CD14-positive monocyte (primary cell): ENCODE measurements around the gene SPAG16. TPM values are rescaled to one million over a fixed set of nuclear protein-coding genes. Genes with fewer than 3 reads are reported as not detected.

ENCODE experiments used
- DNase-seq, 3 donors: peaks; one replicate each; pipeline ENCODE4 v3.0.0-alpha.2; 2011 to 2022
- H2AFZ ChIP-seq: 2 replicates; pipeline ENCODE4 v1.6.0; 2012; ENCODE audit warnings: mild to moderate bottlenecking, low read depth, low read length, inconsistent platforms; ENCODE audit not compliant: insufficient read depth, poor library complexity, severe bottlenecking
- H3K27ac ChIP-seq, 2 donors: 1 replicate in 1 of 2; 2 replicates in 1 of 2; pipeline ENCODE4 v1.5.1; 2012 to 2013; ENCODE audit warnings: low read length in 2 of 2, control low read depth in 1 of 2, inconsistent platforms in 1 of 2, low read depth in 1 of 2, mild to moderate bottlenecking in 1 of 2
- H3K27me3 ChIP-seq, 2 donors: one replicate each; pipeline versions ENCODE4 v1.6.0 to v1.6.1; 2011 to 2013; ENCODE audit warnings: low read length in 2 of 2; ENCODE audit not compliant: control insufficient read depth in 2 of 2, insufficient read depth in 2 of 2
- H3K36me3 ChIP-seq, 2 donors: replicated peaks in 1 of 2; 1 replicate in 1 of 2; 2 replicates in 1 of 2; pipeline versions ENCODE4 v1.5.1 to v1.6.1; 2012 to 2013; ENCODE audit warnings: low read length in 2 of 2, control low read depth in 1 of 2, inconsistent platforms in 1 of 2, mild to moderate bottlenecking in 1 of 2; ENCODE audit not compliant: insufficient read depth in 2 of 2, control insufficient read depth in 1 of 2
- H3K4me1 ChIP-seq, 2 donors: 1 replicate in 1 of 2; 2 replicates in 1 of 2; pipeline versions ENCODE4 v1.5.1 to v1.6.1; 2012 to 2013; ENCODE audit warnings: low read length in 2 of 2, control low read depth in 1 of 2, inconsistent platforms in 1 of 2, mild to moderate bottlenecking in 1 of 2, moderate library complexity in 1 of 2; ENCODE audit not compliant: insufficient read depth in 2 of 2, control insufficient read depth in 1 of 2
- H3K4me2 ChIP-seq: replicated peaks from 2 replicates; pipeline ENCODE3; 2012; ENCODE audit warnings: low read length, moderate library complexity, mild to moderate bottlenecking; ENCODE audit not compliant: poor library complexity, severe bottlenecking; ENCODE audit errors: extremely low read depth
- H3K4me3 ChIP-seq, 3 experiments: fragments of 200-600 bp in 1 of 3; sonication (generic) in 1 of 3; replicated peaks in 1 of 3; 1 replicate in 2 of 3; 2 replicates in 1 of 3; pipeline ENCODE4 v1.5.1; 2011 to 2013; ENCODE audit warnings: low read length in 3 of 3, mild to moderate bottlenecking in 3 of 3, control low read depth in 2 of 3, low read depth in 2 of 3, inconsistent platforms in 1 of 3, moderate library complexity in 1 of 3
- H3K79me2 ChIP-seq: 2 replicates; pipeline ENCODE4 v1.6.0; 2012; ENCODE audit warnings: mild to moderate bottlenecking, control low read depth, inconsistent platforms, low read length, moderate library complexity; ENCODE audit not compliant: insufficient read depth
- H3K9ac ChIP-seq: 2 replicates; pipeline ENCODE4 v1.6.0; 2017; ENCODE audit warnings: low read length, mild to moderate bottlenecking; ENCODE audit not compliant: insufficient read depth, poor library complexity, severe bottlenecking
- H3K9me3 ChIP-seq, 2 donors: replicated peaks in 1 of 2; 1 replicate in 1 of 2; 2 replicates in 1 of 2; pipeline versions ENCODE4 v1.5.1 to v1.6.1; 2012 to 2013; ENCODE audit warnings: low read length in 2 of 2, control low read depth in 1 of 2; ENCODE audit not compliant: control insufficient read depth in 1 of 2, insufficient read depth in 1 of 2
- H4K20me1 ChIP-seq: 2 replicates; pipeline ENCODE4 v1.6.0; 2012; ENCODE audit warnings: mild to moderate bottlenecking, low read length, control low read depth, moderate library complexity; ENCODE audit not compliant: insufficient read depth
- H3K27ac Mint-ChIP-seq, 7 donors: one replicate each; pipeline ENCODE4 v1.8.0; 2020; ENCODE audit warnings: mild to moderate bottlenecking in 7 of 7, mixed read lengths in 7 of 7, moderate library complexity in 6 of 7, inconsistent platforms in 2 of 7
- H3K27me3 Mint-ChIP-seq, 3 donors: one replicate each; pipeline ENCODE4 v1.8.0; 2021 to 2022; ENCODE audit warnings: low read depth in 3 of 3, mild to moderate bottlenecking in 3 of 3, mixed read lengths in 3 of 3, moderate library complexity in 3 of 3, inconsistent platforms in 1 of 3
- H3K36me3 Mint-ChIP-seq, 2 donors: one replicate each; pipeline ENCODE4 v1.8.0; 2020; ENCODE audit warnings: mixed read lengths in 2 of 2, inconsistent platforms in 1 of 2, mild to moderate bottlenecking in 1 of 2
- H3K4me1 Mint-ChIP-seq: one replicate; pipeline ENCODE4 v1.8.0; 2020; ENCODE audit warnings: mild to moderate bottlenecking, mixed read lengths
- H3K4me3 Mint-ChIP-seq, 2 donors: one replicate each; pipeline ENCODE4 v1.8.0; 2020; ENCODE audit warnings: mild to moderate bottlenecking in 2 of 2, mixed read lengths in 2 of 2, moderate library complexity in 1 of 2
- H3K9me3 Mint-ChIP-seq, 7 donors: one replicate each; pipeline ENCODE4 v1.8.0; 2020 to 2022; ENCODE audit warnings: mixed read lengths in 7 of 7, mild to moderate bottlenecking in 6 of 7, moderate library complexity in 6 of 7, inconsistent platforms in 2 of 7
- WGBS: methylation state at CpG from one replicate; pipeline ENCODE4 v1.1.5; 2013; ENCODE audit warnings: missing lambda C conversion rate; ENCODE audit not compliant: insufficient coverage; 5-methylcytosine and 5-hydroxymethylcytosine counted together
- intact Hi-C, 2 donors: fragments of 100-400 bp; cut with micrococcal nuclease; formaldehyde crosslinking; loops; one replicate each; pipeline versions ENCODE4 v1.15.0 to v1.15.1; 2023
- polyA plus RNA-seq, 3 donors: library from polyadenylated mRNA; depleted of rRNA in 1 of 3; unstranded in 2 of 3; stranded (reverse) in 1 of 3; fragments of 300-500 nt in 2 of 3; fragments of >200 nt in 1 of 3; fragmentation: Illumina TruSeq in 2 of 3; gene quantifications; 1 replicate in 2 of 3; 2 replicates in 1 of 3; pipeline ENCODE4 v1.2.3, GENCODE V29; 2012 to 2021
- TF ChIP-seq, protein P1 (sequence below): fragments of 200-600 bp; IDR thresholded peaks from one replicate; pipeline ENCODE4 v1.8.0; 2022; ENCODE audit warnings: antibody characterized with exemption, mild to moderate bottlenecking

The SPAG16 gene
- polyA plus RNA-seq, 3 donors, result 0.12 to 0.30 TPM; not detected in 1

DNA sequence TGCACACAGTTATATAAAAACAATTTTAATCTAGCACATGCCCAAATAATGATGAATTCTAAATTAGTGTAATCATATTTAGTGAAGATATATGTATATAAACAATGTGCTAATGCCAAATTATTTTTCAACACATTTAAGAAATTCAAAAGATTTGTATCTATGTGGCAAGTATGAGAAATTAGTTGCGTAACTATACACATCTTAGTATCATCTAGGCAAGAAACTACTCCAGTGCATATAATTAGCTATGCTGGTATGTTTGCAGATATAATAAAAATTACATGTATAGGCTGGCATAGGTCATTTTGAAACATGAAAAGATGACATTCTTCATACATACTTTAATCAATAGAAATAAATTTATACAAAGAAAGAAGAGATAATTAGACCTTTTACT lies 874.6 kb downstream of the SPAG16 start:
- no peak overlapping the region for H3K4me2 ChIP-seq
- no peaks in the 10 kb centered on the region for H3K36me3 ChIP-seq
- no peaks in the 10 kb centered on the region for H4K20me1 ChIP-seq
- H2AFZ ChIP-seq, result no peak overlapping the region
- DNase-seq, result no peak
- WGBS, result no CpG with 5 or more reads among the region's 1 CpG
- H3K9ac ChIP-seq, result no peak overlapping the region
- Mint-ChIP-seq H3K36me3 (no peaks in the 10 kb centered on the region), H3K9me3 (peaks cover 0 to 3% (median 0%) of the 10 kb centered on the region in 7 donors), H3K4me1 (no peaks in the 10 kb centered on the region), H3K4me3 (no peak overlapping the region), H3K27ac (no peak overlapping the region), H3K27me3 (no peaks in the 10 kb centered on the region)
- intact Hi-C loops, result no loop called here
- H3K27me3 ChIP-seq, result no peaks in the 10 kb centered on the region
- H3K9me3 ChIP-seq, result no peaks in the 10 kb centered on the region
- no peak overlapping the region for H3K27ac ChIP-seq
- TF ChIP-seq, protein P1, sequence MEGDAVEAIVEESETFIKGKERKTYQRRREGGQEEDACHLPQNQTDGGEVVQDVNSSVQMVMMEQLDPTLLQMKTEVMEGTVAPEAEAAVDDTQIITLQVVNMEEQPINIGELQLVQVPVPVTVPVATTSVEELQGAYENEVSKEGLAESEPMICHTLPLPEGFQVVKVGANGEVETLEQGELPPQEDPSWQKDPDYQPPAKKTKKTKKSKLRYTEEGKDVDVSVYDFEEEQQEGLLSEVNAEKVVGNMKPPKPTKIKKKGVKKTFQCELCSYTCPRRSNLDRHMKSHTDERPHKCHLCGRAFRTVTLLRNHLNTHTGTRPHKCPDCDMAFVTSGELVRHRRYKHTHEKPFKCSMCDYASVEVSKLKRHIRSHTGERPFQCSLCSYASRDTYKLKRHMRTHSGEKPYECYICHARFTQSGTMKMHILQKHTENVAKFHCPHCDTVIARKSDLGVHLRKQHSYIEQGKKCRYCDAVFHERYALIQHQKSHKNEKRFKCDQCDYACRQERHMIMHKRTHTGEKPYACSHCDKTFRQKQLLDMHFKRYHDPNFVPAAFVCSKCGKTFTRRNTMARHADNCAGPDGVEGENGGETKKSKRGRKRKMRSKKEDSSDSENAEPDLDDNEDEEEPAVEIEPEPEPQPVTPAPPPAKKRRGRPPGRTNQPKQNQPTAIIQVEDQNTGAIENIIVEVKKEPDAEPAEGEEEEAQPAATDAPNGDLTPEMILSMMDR, result no peak
- no peaks in the 10 kb centered on the region for H3K79me2 ChIP-seq
- H3K4me1 ChIP-seq, result no peaks in the 10 kb centered on the region
- H3K4me3 ChIP-seq, result no peak overlapping the region

DNA sequence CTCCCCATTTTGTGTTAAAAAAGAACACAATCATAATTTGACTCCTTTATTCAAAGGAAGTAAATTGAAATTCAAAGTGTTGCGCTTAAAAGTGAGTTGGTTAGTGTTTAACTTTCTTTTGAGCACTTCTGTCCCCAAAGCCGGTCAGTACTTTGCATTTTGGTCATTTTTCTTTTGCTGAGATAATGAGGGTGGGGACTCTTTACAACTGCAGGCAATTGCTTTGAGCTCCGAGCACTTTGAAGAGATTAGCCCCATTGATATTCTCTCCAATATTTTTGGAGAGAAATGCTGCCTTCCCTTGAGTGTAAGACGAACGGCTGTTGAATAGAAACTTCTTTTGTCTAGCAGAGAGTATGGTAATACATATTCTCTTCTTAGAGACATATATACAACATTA lies 885.0 kb downstream of the SPAG16 start:
- Histone ChIP-seq H3K79me2 (no peaks in the 10 kb centered on the region), H3K27me3 (no peaks in the 10 kb centered on the region), H4K20me1 (no peaks in the 10 kb centered on the region), H2AFZ (no peak overlapping the region), H3K9ac (no peak overlapping the region), H3K36me3 (no peaks in the 10 kb centered on the region), H3K9me3 (no peaks in the 10 kb centered on the region), H3K4me3 (no peak overlapping the region), H3K4me2 (no peak overlapping the region), H3K4me1 (no peaks in the 10 kb centered on the region), H3K27ac (no peak overlapping the region)
- H3K36me3 Mint-ChIP-seq, result no peaks in the 10 kb centered on the region
- H3K27ac Mint-ChIP-seq, result no peak overlapping the region
- DNase-seq, result no peak
- peaks cover 0 to 3% (median 0%) of the 10 kb centered on the region in 7 donors for H3K9me3 Mint-ChIP-seq
- intact Hi-C loops, result no loop called here
- TF ChIP-seq, protein P1, result no peak
- H3K4me3 Mint-ChIP-seq, result no peak overlapping the region
- no peaks in the 10 kb centered on the region for H3K27me3 Mint-ChIP-seq
- no peaks in the 10 kb centered on the region for H3K4me1 Mint-ChIP-seq
- no CpG with 5 or more reads among the region's 5 CpGs for WGBS
